Middle frontal gyrus (tissue), 1 donor: ENCODE measurements around the gene PYGB.
"Not testable (repeated sequence)": the region's sequence is repeated elsewhere in the genome, so short reads cannot be mapped to it uniquely, and the experiment has no call there.

Experiments
- DNase-seq: peaks from one replicate; pipeline ENCODE4 v3.0.0-alpha.2; 2015; ENCODE audit warnings: low spot score; ENCODE audit errors: extremely low spot score

Gene PYGB

GRCh38 chr20:25229486-25230165 is 18.3 kb upstream of the PYGB start:
- DNase-seq: no peak

DNA sequence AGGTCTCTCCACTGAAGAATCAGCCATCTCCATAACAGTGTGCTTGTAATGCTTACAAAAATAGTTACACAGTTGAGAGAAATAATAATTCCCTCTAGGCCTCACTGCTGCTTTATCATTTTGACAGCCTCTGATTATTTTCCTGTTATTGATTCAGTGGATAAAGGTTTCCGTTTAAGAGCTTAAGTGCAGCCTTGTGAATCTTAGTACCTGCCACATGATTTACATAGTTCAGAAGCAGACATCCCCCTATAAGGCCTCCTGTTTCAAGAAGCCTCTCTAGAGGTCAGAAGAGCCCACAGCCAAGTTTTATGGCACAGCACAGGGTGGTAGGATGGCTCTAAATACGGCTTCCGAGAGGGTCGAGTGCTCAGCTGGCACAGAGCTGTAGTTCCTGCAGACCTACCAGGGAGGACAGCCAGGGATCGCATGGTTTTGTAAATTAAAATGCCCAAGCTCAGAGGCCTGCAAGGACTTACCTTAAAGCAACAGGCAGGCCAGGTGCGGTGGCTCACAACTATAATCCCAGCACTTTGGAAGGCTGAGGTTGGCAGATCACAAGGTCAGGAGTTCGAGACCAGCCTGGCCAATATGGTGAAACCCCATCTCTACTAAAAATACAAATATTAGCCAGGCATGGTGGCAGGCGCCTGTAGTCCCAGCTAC is 17.6 kb upstream of the PYGB start:
- DNase-seq: no peak

DNA sequence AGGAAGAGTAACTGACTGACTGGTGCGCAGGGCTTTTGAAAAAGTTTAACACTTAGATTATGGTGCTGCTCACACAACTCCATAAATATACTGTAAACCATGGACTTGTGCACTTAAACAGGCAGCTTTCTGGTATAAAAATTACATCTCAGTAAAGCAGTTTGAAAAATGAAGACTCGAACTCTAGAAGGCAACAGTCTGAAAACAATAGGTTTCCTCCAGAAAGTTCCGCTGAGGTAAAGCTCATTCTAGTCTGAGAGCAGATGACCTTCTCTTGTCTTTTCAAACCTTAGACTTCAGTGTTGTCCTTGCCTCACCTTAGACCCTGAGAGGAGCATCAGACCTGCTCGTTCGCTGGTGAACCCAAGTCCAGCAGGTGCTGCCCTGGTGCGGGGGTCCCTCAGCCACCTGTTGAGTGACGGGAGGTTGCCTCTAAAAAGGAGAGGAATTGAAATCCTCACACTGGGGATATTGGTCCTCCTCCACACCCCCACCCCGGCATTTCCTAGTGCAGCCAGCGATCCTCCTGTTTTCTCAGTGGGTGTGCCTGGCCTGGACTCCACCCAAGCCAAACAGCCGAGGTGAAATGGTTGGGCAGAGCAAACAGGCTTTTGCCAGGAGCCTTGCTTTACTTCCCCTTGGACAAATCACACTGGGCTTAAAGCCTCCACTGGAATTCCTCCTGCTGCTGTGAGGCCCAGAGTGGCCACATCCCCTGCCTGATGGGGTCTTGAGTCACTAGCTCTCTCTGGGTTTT is 14.7 kb upstream of the PYGB start:
- DNase-seq: no peak

- DNase-seq: not testable (repeated sequence)
These were observed 13.7 kb upstream of the PYGB start for GRCh38 chr20:25234009-25234849.

DNA sequence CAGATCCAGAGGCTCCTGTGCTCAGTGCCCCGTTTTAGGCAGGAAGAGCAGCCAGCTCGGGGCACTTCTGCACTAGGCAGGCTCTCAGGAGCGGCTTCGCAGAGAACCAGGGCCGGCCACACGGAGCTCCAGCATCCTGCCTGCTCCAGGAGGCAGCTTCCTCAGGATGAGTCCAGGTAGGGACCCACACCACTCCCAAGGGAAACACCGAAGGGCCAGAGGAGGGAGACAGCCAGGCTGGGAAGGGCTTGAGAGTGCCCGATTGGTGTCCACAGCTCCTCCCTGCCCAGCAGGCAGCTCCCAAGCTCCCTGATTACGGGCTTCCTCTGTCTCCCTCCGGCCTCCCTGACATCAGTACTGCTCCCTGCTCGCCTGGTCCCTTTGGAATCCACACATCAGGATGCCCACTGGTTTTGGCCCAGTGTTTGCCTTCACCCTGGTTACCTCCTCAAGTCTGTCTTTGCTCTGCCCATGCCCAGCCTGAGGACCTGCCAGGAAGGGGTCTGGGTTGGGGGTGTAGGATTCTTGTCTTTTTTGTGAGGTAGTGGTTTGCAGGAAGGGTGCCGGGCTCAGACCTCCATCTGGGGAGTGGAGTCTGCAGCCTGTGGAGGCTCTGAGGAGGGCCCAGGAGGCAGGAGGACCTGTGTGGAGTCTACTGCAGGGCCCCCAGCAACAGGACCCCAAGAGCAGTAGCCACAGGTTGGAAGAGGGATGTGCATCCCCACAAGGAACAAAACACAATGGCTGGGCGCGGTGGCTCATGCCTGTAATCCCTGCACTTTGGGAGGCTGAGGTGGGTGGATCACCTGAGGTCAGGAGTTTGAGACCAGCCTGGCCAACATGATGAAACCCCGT is 11.2 kb upstream of the PYGB start:
- DNase-seq: no peak

DNA sequence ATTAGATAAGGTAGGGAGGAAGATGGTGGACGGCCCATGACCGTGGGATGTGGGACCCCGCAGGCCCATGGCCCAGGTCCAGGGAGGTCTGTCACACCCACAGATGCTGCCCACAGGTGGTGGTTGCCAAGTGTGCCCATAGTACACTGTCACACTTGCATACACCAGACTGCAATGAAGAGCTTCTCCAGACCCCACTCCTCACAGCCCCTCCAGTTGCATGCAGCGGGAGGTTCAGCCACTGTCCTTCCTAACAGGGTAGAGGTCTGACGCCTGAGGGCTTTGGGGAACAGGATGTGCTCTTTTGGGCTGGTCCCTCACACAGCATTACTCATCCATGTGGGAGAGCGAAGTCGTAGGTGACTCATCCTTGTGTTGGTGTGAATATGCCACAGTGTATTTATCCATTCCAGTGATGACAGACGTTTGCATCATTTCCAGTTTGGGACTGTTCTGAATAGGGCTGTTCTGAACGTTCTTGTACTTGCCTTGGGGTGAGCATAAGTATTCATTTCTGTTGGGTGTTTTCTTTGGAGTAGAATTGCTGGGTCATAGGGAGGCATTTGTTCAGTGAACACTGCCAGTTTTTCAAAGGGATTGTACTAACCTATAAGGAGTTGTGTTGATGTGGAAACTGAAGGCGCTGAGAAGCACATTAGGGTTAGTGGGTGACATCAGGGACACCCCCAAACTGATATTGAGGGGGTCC is 10.1 kb upstream of the PYGB start:
- DNase-seq: peak; percentile 68

DNA sequence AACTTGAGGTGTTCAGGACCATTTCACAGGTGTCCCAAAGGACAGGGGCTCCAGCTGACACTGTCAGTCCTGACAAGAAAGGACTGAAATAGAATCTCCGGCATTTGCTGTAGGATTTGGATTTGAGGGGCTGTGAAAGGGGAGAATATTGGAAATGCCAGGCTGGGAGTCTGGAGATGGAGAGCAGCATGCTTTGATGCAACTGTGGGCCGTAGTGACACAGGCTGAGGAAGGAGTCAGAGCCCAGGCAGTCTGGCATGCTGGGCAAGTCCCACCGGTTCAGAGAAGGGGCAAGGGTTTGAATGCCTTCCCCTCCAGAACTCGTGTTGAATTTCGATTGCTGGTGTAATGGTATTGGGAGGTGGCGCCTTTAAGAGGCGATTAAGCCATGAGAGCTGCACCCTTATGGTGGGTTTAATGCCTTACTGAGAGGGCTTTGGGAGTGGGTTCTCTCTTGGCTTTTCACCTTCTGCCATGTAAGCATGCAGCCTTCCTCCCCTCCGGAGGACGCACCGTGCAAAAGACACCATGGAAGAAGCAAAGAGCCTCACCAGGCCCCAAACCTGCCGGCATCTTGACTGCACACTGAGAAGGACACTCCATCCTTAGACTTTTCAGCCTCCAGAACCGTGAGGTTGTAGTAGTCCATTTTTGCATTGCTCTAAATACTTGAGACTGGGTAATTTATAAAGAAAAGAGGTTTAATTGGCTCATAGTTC is 9.4 kb upstream of the PYGB start:
- DNase-seq: no peak

GRCh38 chr20:25239387-25240370 is 8.2 kb upstream of the PYGB start:
- no peak for DNase-seq

DNA sequence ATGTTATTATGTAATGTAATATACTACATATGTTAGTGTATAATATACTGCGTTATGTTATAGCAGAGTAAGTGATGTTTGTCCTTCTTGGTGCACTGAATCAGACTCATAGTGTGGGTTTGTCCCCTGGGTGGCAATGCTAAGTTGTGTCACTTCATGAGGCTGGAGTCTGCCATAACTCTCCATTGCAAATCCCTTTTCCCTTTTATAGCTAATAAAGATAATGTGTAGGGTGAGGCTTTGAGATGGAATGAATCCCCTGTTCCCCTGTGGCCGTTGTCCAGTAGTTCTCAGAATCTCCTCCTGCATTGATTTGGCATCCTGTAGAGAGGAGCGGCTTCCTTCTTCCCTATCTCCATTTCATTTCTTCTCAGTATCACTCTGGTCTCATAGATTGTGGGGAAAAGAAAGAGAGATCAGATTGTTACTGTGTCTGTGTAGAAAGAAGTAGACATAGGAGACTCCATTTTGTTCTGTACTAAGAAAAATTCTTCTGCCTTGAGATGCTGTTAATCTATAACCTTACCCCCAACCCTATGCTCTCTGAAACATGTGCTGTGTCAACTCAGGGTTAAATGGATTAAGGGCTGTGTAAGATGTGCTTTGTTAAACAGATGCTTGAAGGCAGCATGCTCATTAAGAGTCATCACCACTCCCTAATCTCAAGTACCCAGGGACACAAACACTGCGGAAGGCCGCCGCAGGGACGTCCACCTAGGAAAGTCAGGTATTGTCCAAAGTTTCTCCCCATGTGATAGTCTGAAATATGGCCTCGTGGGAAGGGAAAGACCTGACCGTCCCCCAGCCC is 6.8 kb upstream of the PYGB start:
- DNase-seq: not testable (repeated sequence)

DNA sequence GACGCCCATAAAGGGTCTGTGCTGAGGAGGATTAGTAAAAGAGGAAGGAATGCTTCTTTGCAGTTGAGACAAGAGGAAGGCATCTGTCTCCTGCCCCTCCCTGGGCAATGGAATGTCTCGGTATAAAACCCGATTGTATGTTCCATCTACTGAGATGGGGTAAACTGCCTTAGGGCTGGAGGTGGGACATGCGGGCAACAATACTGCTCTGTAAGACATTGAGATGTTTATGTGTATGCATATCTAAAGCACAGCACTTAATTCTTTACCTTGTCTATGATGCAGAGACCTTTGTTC is 6.3 kb upstream of the PYGB start:
- DNase-seq: not testable (repeated sequence)

DNA sequence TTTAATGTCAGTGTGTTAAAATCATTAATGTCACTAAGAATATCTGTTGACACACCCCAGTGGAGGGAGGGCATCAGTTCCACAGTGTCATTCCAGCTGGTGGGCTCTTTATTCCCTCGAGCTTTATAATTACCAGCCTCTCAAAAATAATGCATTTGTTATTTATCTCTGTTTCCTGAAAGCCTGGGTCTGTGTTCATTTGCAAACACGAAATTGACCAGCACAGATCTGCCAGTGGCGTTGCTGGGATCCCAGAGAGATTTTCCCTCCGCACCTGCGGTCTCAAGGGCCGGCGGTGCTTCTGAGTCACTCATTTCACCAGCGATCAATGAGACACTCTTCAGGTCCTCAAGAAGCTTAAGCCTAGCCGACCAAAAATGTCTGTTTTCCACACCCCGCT is 5.7 kb upstream of the PYGB start:
- DNase-seq: no peak

GRCh38 chr20:25243416-25243979 is 4.4 kb upstream of the PYGB start:
- no peak for DNase-seq

DNA sequence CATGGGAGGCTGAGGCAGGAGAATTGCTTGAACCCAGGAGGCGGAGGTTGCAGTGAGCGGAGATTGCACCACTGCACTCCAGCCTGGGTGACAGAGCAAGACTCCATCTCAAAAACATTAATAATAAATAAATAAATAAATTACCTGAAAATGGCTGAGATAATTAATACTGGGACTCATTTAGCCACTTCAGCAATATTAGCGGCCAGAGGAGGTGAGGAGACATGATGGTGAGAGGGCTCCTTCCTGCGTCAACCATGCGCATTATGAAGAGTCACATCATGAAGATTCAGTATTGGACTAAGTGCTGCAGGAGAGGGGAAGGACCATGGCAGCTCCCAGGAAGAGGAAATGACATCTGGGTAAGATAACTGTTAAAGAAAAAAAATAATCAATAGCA is 2.9 kb upstream of the PYGB start:
- no peak for DNase-seq

- no peak for DNase-seq
These were observed 2.4 kb upstream of the PYGB start for GRCh38 chr20:25245461-25245860.

GRCh38 chr20:25246182-25246999 is 1.5 kb upstream of the PYGB start:
- no peak for DNase-seq

- DNase-seq: peak; percentile 42
These were observed 826 bp upstream of the PYGB start for GRCh38 chr20:25247000-25247517.
